HG02798 (cell line): ENCODE results near the gene ITGAL.
"Not testable (repeated sequence)": the region's sequence is repeated elsewhere in the genome, so short reads cannot be mapped to it uniquely, and the experiment has no call there.

Source experiments
- ATAC-seq: cut with Tn5 transposase; IDR thresholded peaks from one replicate; pipeline ENCODE4 v1.9.1; 2021; ENCODE audit warnings: mild to moderate bottlenecking; ENCODE audit not compliant: unreplicated experiment, poor library complexity

The ITGAL gene

DNA sequence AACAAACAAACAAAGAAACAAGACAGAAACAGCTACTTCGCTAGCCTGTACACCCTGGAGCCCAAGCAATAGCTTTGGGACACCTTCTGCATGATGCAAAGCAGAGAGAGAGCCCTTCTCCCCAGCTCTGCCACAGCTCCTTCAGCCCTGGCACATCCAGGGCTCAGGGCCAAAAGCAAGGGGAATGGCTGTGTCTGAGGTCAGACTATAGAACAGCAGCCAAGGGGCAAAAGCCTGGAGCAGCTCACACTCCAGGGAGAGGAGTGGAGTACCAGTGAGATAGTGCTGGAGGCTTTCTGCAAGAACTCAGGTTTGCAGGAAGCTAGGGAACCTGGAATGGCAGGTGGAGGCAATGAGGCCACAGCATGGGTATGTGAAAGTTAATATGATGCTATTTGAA lies 15.3 kb upstream of the ITGAL start:
- no peak for ATAC-seq

DNA sequence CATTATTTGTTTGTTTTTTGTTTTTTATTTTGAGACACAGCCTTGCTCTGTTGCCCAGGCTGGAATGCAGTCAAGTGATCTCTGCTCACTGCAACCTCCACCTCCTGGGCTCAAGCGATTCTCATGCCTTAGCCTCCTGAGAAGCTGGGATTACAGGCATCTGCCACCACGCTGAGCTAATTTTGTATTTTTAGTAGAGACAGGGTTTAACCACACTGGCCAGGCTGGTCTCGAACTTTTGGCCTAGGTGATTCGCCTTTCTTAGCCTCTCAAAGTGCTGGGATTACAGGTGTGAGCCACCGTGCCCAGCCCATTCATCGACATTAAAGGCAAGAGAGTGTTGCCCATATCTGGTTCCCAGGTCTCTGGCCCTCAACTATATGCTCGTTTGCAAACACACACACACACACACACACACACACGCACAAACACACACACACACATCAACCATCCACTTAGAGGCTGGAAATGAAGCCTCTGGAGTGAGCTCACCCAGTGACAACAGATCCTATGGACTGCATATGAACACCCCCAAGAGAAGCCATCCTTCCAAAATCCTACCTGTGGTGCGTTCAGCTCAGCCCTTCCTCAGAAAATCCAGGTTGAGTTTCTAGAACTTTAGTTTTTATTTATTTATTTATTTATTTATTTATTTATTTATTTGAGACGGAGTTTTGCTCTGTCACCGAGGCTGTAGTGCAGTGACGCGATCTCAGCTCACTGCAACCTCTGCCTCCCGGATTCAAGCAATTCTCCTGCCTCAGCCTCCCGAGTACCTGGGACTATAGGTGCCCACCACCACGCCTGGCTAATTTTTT lies 14.6 kb upstream of the ITGAL start:
- ATAC-seq: no peak

DNA sequence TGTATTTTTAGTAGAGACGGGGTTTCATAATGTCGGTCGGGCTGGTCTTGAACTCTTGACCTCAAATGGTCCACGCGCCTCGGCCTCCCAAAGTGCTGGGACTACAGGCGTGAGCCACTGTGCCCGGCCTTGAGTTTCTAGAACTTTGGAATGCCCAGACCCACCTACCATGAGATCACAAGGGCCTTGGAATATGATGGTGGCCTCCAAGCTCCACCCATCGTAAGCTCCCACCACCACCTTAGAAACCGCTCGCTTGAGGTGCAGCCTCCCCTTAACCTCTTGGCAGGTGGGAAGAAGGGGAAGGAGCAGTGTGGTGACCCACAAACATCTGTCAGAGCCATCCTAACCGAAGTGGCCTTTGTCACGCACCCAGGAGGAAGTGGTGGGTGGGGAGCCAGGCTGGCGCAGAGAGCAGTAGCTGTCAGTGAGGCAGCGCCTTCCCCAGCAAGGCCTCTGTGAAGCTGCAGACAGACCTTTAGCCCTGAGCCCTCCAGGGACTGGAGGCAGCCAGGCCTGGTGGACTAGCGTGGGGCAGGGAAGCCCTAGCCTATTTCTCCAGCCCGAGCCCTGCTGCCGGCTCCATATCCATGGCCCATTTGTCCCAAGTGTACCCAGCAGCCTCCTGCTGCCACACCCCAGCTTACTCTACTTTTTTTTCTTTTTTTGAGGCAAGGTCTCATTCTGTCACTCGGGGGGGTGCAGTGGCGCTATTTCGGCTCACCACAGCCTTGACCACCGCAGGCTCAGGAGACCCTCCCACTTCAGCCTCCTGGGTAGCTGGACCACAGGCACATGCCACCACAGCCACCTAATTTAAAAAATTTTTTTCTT lies 13.8 kb upstream of the ITGAL start:
- peak; percentile 85 for ATAC-seq

GRCh38 chr16:30459456-30459855 lies 13.1 kb upstream of the ITGAL start:
- ATAC-seq: no peak

GRCh38 chr16:30461426-30461825 lies 11.1 kb upstream of the ITGAL start:
- not testable (repeated sequence) for ATAC-seq

DNA sequence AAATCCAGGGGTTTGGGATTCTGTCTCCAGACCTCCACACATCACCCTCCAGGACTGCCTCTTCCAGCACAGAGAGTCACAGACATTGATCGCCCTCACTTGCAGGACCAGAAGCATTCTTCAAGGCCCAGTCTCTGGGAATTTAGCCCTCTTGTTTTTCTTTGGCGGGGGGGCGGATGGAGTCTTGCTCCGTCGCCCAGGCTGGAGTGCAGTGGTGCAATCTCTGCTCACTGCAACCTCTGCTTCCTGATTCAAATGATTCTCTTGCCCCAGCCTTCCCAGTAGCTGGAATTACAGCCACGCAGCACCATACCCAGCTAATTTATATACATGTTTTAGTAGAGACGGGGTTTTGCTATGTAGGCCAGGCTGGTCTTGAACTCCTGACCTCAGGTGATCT lies 8.5 kb upstream of the ITGAL start:
- no peak for ATAC-seq

GRCh38 chr16:30470170-30470512 lies 2.4 kb upstream of the ITGAL start:
- ATAC-seq: no peak

DNA sequence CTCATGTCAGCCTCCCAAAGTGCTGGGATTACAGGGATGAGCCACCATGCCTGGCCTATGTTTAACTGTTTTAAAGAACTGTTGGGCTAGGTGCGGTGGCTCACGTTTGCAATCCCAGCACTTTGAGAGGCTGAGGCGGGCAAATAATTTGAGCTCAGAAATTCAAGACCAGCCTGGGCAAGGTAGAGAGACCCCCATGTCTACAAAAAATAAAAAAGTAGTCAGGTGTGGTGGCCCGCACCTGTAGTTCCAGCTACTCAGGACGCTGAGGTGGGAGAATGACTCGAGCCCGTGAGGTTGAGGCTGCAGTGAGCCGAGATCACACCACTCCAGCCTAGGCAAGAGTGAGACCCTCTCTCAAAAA lies 1.9 kb upstream of the ITGAL start:
- ATAC-seq: peak; percentile 9

DNA sequence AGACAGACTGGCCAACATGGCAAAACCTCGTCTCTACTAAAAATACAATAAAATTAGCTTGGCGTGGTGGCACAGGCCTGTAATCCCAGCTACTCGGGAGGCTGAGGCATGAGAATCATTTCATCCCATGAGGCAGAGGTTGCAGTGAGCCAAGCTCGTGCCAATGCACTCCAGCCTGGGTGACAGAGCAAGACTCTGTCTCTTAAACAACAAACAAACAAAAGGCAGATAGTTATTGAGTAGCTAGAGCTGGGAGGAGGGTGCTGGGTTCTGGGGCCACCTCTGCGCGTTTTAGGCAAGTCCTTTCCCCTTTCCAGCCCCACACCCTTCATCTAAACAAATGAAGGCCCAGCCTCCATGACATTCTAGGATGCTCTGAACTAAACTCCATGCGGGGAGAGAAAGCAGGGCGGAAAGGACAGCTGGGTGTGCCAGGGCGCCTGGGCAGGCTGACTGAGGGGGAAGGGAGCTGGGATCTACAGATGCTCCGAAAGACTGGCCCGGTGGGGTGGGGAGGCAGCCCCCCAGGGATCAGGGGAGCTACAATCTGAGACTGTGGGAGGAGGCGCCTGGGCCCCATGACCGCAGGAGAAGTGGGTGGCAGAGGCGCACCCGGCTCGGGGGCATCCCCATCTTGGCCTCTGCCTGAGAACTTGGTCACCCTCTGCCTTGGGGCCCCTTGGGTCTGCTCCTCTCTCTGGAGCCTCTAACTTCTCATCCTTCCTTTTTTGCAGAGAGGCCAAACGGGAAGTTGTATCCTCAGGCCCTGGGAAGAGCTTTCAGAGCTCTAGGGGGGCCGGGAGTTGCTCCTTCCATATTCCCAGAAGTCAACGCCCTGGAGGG lies 910 bp downstream of the ITGAL start:
- ATAC-seq: no peak

- ATAC-seq: no peak
Measured at GRCh38 chr16:30474074-30474452, 1.5 kb downstream of the ITGAL start.

GRCh38 chr16:30474684-30475083 lies 2.1 kb downstream of the ITGAL start:
- no peak for ATAC-seq

DNA sequence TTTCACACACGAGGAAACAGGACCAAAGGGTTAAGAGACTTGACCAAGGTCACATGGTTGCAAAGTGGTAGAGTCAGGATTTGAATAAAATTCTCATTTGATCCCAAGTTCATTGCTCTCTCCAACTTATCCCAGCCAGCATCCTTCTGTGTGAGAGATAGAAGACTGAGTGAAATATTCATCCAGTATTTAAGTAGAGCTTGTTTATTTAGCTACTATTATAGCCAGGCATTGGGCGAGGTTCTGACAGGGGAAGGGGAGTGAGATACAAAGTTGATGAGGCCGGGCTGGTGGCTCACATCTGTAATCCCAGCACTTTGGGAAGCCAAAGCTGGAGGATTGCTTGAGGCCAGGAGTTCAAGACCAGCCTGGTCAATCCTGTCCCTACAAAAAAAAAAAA lies 4.4 kb downstream of the ITGAL start:
- ATAC-seq: no peak

DNA sequence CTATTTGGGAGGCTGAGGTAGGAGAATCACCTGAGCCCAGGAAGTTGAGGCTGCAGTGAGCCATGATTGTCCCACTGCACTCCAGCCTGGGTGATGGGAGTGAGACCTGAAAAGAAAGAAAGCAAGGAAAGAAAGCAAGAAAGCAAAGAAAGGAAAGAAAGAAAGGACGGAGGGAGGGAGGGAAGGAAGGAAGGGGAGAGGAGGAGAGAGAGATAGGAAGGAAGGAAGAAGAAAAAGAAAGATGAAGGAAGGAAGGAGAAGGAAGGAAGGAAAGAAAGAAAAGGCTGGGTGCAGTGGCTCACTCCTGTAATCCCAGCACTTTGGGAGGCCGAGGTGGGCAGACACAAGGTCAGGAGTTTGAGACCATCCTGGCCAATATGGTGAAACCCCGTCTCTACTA lies 5.2 kb downstream of the ITGAL start:
- ATAC-seq: not testable (repeated sequence)

DNA sequence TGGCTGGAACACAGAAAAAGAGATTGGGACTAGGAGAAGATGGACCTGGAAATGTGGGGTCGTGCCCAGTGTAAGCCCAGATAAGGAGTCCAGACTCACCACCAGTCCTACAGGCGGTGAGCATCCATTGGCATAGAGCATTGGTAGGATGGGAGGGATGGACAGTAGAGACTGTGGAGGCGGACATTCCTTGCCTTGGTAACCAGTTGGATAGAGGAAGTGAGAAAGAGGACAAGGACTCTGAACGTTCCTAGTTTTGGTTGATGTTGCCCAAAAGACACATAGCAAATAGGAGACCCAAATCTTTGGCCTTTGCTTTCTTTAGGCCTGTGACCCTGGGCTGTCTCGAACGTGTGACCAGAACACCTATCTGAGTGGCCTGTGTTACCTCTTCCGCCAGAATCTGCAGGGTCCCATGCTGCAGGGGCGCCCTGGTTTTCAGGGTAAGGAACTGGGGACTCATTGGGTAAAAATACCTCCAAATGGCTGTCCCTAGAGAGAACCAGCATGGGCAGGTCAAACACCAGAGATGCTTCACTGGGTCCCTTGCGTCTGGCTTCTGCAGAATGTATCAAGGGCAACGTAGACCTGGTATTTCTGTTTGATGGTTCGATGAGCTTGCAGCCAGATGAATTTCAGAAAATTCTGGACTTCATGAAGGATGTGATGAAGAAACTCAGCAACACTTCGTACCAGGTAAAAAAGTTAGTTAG lies 6.4 kb downstream of the ITGAL start:
- ATAC-seq: no peak

DNA sequence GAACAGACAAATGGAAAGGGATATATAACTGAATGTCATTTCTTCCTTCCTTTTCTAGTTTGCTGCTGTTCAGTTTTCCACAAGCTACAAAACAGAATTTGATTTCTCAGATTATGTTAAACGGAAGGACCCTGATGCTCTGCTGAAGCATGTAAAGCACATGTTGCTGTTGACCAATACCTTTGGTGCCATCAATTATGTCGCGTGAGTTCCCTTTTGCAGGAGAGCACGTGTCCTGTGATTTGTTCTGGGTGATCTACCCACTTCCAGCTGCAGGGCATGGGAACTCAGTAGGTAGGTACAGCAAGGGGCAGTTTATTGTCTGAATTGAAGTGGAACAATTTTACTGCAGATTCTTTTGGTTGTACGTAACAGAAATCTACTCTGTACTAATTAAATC lies 8.8 kb downstream of the ITGAL start:
- ATAC-seq: no peak

- no peak for ATAC-seq
Measured at GRCh38 chr16:30482366-30482765, 9.8 kb downstream of the ITGAL start.

- ATAC-seq: no peak
Measured at GRCh38 chr16:30484887-30485286, 12.3 kb downstream of the ITGAL start.

GRCh38 chr16:30485818-30486436 lies 13.4 kb downstream of the ITGAL start:
- ATAC-seq: no peak

- no peak for ATAC-seq
Measured at GRCh38 chr16:30488764-30489605, 16.4 kb downstream of the ITGAL start.
